Measurements from ENCODE around the gene SCYGR1. TPM values are rescaled to one million over a fixed set of nuclear protein-coding genes. Genes with fewer than 3 reads are reported as not detected.

The SCYGR1 gene
- total RNA-seq = not detected

GRCh38 chr2:227387583-227387982 is at the start of gene SCYGR1:
SCYGR1 (minus strand) TSS chr2:227387949; CDS start chr2:227387949, 0 bp downstream.

GRCh38 chr2:227379095-227379494 is 8.7 kb downstream of the SCYGR1 start, which contains the start of gene TM4SF20:
TM4SF20 (minus strand) TSS chr2:227379306; CDS start chr2:227379268, 38 bp downstream.

Other genes starting within 250 kb of the SCYGR1 start
- 38.8 TPM for gene COL4A4, start 223.7 kb downstream of the SCYGR1 start, total RNA-seq
- 44.4 TPM for gene COL4A3, start 223.3 kb downstream of the SCYGR1 start, total RNA-seq
- 95.1 TPM for gene MFF, start 62.7 kb downstream of the SCYGR1 start, total RNA-seq
- gene TM4SF20, start 8.6 kb downstream of the SCYGR1 start, total RNA-seq = not detected
- gene AGFG1, start 84.2 kb upstream of the SCYGR1 start, total RNA-seq = 79.8 TPM
- gene SCYGR2, start 210.9 kb upstream of the SCYGR1 start, total RNA-seq = not detected
- not detected for gene SCYGR3, start 226.9 kb upstream of the SCYGR1 start, total RNA-seq
- gene SCYGR4, start 229.5 kb upstream of the SCYGR1 start, total RNA-seq = not detected

Data from metanephros (tissue), 1 donor.